ENCODE measurements around the gene PTDSS2. TPM values are rescaled to one million over a fixed set of nuclear protein-coding genes. Genes with fewer than 3 reads are reported as not detected.

The PTDSS2 gene
- total RNA-seq, 1 donor from 2014 or later: 32.9 TPM

DNA sequence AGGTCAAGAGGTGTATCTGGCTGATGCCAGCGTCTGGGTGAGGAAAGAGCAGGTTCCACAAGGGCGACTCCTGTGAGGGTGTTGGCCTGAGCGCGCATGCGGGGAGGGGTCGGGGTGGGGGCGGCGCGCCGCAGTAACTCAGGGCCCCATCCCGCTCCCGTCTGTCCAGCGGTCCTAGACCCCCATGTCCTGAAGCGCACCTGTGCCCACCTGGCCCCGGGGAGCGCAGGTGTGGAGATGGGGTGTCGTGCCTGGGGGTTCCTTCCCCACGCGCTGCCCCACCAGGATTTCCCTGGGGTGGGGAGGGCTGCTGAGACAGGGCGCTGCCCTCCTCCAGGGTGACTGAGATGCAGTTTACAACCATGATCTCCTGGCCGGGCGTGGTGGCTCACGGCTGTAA is 36.1 kb downstream of the PTDSS2 start:
- Histone ChIP-seq H3K9me3 (no peaks in the 10 kb centered on the region), H3K4me1 (peaks cover 6% of the 10 kb centered on the region), H3K4me3 (no peak overlapping the region), H3K27me3 (ENCODE audit: low read depth) (no peaks in the 10 kb centered on the region), H3K36me3 (peaks cover 24% of the 10 kb centered on the region), H3K27ac (no peak overlapping the region)
- ATAC-seq: no peak
- intact Hi-C loops (cut with DNase I): no loop called here
- TF ChIP-seq, protein P1, sequence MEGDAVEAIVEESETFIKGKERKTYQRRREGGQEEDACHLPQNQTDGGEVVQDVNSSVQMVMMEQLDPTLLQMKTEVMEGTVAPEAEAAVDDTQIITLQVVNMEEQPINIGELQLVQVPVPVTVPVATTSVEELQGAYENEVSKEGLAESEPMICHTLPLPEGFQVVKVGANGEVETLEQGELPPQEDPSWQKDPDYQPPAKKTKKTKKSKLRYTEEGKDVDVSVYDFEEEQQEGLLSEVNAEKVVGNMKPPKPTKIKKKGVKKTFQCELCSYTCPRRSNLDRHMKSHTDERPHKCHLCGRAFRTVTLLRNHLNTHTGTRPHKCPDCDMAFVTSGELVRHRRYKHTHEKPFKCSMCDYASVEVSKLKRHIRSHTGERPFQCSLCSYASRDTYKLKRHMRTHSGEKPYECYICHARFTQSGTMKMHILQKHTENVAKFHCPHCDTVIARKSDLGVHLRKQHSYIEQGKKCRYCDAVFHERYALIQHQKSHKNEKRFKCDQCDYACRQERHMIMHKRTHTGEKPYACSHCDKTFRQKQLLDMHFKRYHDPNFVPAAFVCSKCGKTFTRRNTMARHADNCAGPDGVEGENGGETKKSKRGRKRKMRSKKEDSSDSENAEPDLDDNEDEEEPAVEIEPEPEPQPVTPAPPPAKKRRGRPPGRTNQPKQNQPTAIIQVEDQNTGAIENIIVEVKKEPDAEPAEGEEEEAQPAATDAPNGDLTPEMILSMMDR (IDR thresholded peaks at IDR 0.05): no peak
- DNase-seq: no peak

DNA sequence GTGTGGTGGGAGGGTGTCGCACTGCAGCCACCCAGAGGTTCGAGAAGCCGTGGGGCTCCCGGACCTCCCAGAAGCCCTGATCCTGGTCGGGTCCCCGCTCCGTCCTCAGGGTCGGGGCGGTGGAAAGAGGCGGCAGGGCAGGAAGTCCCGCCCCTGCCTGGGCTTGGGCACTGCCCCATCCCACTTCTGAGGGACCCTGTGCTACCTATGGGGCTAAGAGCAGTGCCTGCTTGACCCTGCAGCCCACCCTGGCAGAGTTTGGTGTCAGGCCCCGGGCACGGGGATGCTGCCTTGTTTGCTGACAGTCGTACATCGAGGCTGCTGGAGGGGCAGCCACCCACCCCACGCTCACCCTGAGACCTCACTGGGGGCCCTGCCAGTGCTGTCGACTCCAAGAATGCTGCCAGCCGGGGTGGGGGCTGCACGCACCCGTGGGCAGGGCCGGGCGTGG is 37.5 kb downstream of the PTDSS2 start:
- intact Hi-C loops (cut with DNase I): no loop called here
- H3K4me1 ChIP-seq: peaks cover 6% of the 10 kb centered on the region
- DNase-seq: no peak

DNA sequence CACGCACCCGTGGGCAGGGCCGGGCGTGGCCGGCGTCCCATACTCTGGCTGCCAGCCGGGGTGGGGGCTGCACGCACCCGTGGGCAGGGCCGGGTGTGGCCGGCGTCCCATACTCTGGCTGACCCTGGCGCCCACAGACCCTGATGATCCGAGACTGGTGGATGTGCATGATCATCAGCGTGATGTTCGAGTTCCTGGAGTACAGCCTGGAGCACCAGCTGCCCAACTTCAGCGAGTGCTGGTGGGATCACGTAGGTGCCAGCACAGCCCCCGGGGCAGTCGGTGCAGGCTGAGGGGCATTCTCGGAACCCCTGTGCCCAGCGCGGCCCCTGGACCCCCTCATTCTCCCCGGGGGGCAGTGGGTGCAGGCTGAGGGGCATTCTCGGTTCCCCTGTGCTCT is 38.0 kb downstream of the PTDSS2 start:
- H3K4me3 ChIP-seq: no peak overlapping the region
- intact Hi-C loops (cut with DNase I): no loop called here
- TF ChIP-seq, protein P1 (IDR thresholded peaks at IDR 0.05): no peak
- no peaks in the 10 kb centered on the region for H3K27me3 ChIP-seq (ENCODE audit: low read depth)
- no peaks in the 10 kb centered on the region for H3K9me3 ChIP-seq
- H3K27ac ChIP-seq: no peak overlapping the region
- no peak for DNase-seq
- no peak for ATAC-seq
- peaks cover 34% of the 10 kb centered on the region for H3K36me3 ChIP-seq
- peaks cover 6% of the 10 kb centered on the region for H3K4me1 ChIP-seq

More for the DNA sequence above, 37.5 kb downstream of the PTDSS2 start:
- TF ChIP-seq, protein P1 (IDR thresholded peaks at IDR 0.05): no peak
- Histone ChIP-seq H3K27ac (no peak overlapping the region), H3K27me3 (ENCODE audit: low read depth) (no peaks in the 10 kb centered on the region), H3K4me3 (no peak overlapping the region), H3K9me3 (no peaks in the 10 kb centered on the region), H3K36me3 (peaks cover 29% of the 10 kb centered on the region)
- no peak for ATAC-seq

DNA sequence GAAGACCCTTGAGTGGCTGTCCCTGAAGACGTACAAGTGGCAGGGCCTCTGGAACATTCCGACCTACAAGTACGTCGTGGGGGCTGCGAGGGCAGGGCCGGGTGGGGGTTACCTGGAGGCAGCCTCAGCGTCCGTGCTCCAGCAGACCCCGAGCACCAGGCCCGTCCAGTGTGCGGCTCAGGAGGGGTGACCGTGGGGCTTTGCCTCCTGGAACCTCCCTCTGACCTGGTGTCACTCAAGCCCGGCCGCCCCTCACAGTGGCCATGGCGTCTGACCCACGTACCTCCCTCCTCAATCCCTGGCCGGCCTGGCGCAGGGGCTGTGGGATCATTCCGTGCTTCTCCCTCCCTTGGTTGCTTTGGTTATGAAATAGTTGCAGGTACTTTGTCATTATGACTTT is 38.5 kb downstream of the PTDSS2 start:
- TF ChIP-seq, protein P1 (IDR thresholded peaks at IDR 0.05): no peak
- Histone ChIP-seq H3K4me3 (no peak overlapping the region), H3K9me3 (no peaks in the 10 kb centered on the region), H3K4me1 (peaks cover 5% of the 10 kb centered on the region), H3K36me3 (peaks cover 39% of the 10 kb centered on the region), H3K27ac (no peak overlapping the region), H3K27me3 (ENCODE audit: low read depth) (no peaks in the 10 kb centered on the region)
- no peak for DNase-seq
- ATAC-seq: no peak
- intact Hi-C loops (cut with DNase I): no loop called here

DNA sequence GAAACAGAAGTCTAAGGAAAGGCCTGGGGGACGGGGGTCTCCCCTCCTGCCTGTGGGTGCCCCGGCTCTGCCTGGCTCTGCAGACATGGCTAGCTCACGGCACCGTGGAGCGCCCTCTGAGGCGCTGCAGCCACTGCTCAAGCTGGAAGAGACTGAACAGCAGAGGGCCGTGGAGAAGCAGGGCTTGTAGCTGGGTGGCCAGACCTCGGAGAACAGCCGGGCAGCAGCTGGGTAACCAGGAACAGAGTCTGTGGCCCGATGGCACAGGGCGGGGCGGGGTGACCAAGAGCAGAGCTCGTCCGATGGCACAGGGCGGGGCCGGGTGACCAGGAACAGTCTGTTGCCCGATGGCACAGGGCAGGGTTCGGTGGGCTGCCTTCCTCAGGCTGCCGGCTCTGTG is 38.9 kb downstream of the PTDSS2 start:
- no peaks in the 10 kb centered on the region for H3K27me3 ChIP-seq (ENCODE audit: low read depth)
- DNase-seq: no peak
- H3K36me3 ChIP-seq: peaks cover 43% of the 10 kb centered on the region
- no peaks in the 10 kb centered on the region for H3K9me3 ChIP-seq
- H3K27ac ChIP-seq: no peak overlapping the region
- ATAC-seq: no peak
- H3K4me3 ChIP-seq: no peak overlapping the region
- TF ChIP-seq, protein P1 (IDR thresholded peaks at IDR 0.05): no peak
- H3K4me1 ChIP-seq: peaks cover under 1% of the 10 kb centered on the region
- intact Hi-C loops (cut with DNase I): no loop called here

All from lower lobe of right lung (tissue), 2 donors.